ENCODE results near the gene TM9SF4. TPM values are rescaled to one million over a fixed set of nuclear protein-coding genes. Genes with fewer than 3 reads are reported as not detected.

Gene TM9SF4
- total RNA-seq, 2 donors from 2014 or later = 57.9 to 58.1 TPM

DNA sequence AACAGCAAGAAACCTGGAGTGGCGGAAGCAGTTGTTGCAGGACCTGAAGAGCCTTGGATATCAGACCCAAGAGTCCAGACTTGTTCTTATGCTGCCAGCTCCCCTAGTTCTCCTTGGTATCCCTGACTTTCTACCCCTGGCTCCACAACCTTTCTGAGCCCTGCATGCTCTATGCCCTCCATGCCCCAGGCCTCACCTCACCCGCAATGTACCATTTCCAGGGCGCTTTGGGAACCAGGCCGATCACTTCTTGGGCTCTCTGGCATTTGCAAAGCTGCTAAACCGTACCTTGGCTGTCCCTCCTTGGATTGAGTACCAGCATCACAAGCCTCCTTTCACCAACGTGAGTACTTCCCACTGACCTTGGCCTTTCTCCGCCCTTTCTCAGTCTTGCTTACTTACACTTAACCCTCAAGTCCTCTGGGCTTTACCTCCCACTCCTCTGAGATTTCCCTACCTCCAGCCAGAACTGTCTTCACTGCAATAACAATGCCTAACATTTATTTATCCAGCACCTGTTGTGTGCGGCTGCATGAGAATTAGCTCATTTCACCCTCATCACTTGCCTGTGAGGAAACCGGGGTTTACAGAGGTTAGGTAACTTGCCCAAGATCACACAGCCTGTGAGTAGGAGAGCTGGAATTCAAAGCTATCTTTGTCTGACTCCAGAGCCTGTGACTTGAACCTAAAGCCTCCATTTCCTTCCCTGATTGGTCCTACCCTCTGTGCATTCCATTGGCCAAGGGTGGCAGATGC, 100.5 kb downstream of the TM9SF4 start:
- Mint-ChIP-seq H3K4me3 (peak overlapping the region; percentile 90), H3K4me1 (ENCODE audit: low read depth in 2 of 2) (peaks cover 39 to 58% of the 10 kb centered on the region in 2 donors), H3K9me3 (no peaks in the 10 kb centered on the region), H3K36me3 (peaks cover 26% of the 10 kb centered on the region), H3K27ac (peak overlapping the region; percentile 78 to 80), H3K27me3 (no peaks in the 10 kb centered on the region)
- DNase-seq (ENCODE audit: low spot score) (no peak), ATAC-seq (no peak)

GRCh38 chr20:32213870-32214269, 104.4 kb downstream of the TM9SF4 start:
- DNase-seq (ENCODE audit: low spot score) (no peak), ATAC-seq (no peak)
- H3K4me1 Mint-ChIP-seq (ENCODE audit: low read depth in 2 of 2) = peaks cover 21 to 29% of the 10 kb centered on the region in 2 donors
- no peaks in the 10 kb centered on the region for H3K27me3 Mint-ChIP-seq
- H3K4me3 Mint-ChIP-seq = no peak overlapping the region
- H3K36me3 Mint-ChIP-seq = peaks cover 30% of the 10 kb centered on the region
- no peaks in the 10 kb centered on the region for H3K9me3 Mint-ChIP-seq
- no peak overlapping the region for H3K27ac Mint-ChIP-seq

DNA sequence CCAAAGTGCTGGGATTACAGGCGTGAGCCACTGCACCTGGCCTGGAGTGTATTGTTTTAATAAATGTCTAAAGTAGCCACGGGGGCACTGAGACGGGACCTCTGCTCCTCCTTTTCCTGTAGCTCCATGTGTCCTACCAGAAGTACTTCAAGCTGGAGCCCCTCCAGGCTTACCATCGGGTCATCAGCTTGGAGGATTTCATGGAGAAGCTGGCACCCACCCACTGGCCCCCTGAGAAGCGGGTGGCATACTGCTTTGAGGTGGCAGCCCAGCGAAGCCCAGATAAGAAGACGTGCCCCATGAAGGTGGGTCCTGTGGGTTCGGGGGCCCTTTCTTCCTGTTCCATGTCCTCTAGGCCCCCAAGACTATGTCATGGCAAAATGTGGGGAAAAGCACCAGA, 105.6 kb downstream of the TM9SF4 start:
- peaks cover 15 to 17% of the 10 kb centered on the region in 2 donors for H3K4me1 Mint-ChIP-seq (ENCODE audit: low read depth in 2 of 2)
- no peaks in the 10 kb centered on the region for H3K27me3 Mint-ChIP-seq
- H3K27ac Mint-ChIP-seq = no peak overlapping the region
- no peaks in the 10 kb centered on the region for H3K9me3 Mint-ChIP-seq
- ATAC-seq = no peak
- H3K4me3 Mint-ChIP-seq = no peak overlapping the region
- H3K36me3 Mint-ChIP-seq = peaks cover 35% of the 10 kb centered on the region
- no peak for DNase-seq (ENCODE audit: low spot score)

GRCh38 chr20:32215729-32216128, 106.2 kb downstream of the TM9SF4 start:
- Mint-ChIP-seq H3K36me3 (peaks cover 29% of the 10 kb centered on the region), H3K4me1 (ENCODE audit: low read depth in 2 of 2) (peaks cover 10 to 11% of the 10 kb centered on the region in 2 donors), H3K9me3 (no peaks in the 10 kb centered on the region), H3K27ac (no peak overlapping the region), H3K4me3 (no peak overlapping the region), H3K27me3 (no peaks in the 10 kb centered on the region)
- DNase-seq (ENCODE audit: low spot score) (no peak), ATAC-seq (no peak)

GRCh38 chr20:32216179-32217142, 106.9 kb downstream of the TM9SF4 start:
- Mint-ChIP-seq H3K27me3 (no peaks in the 10 kb centered on the region), H3K4me3 (no peak overlapping the region), H3K9me3 (no peaks in the 10 kb centered on the region), H3K4me1 (ENCODE audit: low read depth in 2 of 2) (peaks cover 7 to 9% of the 10 kb centered on the region in 2 donors), H3K27ac (no peak overlapping the region), H3K36me3 (peaks cover 30% of the 10 kb centered on the region)
- DNase-seq (ENCODE audit: low spot score) (no peak), ATAC-seq (no peak)

Other genes with a start within 250 kb of the TM9SF4 start
- gene DUSP15, start 239.2 kb upstream of the TM9SF4 start, total RNA-seq = not detected
- gene TTLL9, start 239.1 kb upstream of the TM9SF4 start, total RNA-seq = not detected
- 10 to 100 TPM; 15.6 to 18.7 TPM for gene PDRG1, start 157.7 kb upstream of the TM9SF4 start, total RNA-seq
- under 1 TPM in 1 of 2 donors, not detected in 1; 0.05 TPM for gene XKR7, start 141.6 kb upstream of the TM9SF4 start, total RNA-seq
- gene CCM2L, start 99.3 kb upstream of the TM9SF4 start, total RNA-seq = not detected
- under 1 TPM in 1 of 2 donors, not detected in 1; 0.14 TPM for gene HCK, start 57.5 kb upstream of the TM9SF4 start, total RNA-seq
- gene PLAGL2, start 98.0 kb downstream of the TM9SF4 start, total RNA-seq = 10 to 100 TPM; 32.8 to 39.4 TPM
- 10 to 100 TPM; 36.6 to 50.0 TPM for gene POFUT1, start 98.2 kb downstream of the TM9SF4 start, total RNA-seq
- gene KIF3B, start 167.9 kb downstream of the TM9SF4 start, total RNA-seq = 10 to 100 TPM; 51.3 to 61.2 TPM
- gene ASXL1, start 248.6 kb downstream of the TM9SF4 start, total RNA-seq = 100 to 1,000 TPM; 119 to 214 TPM